ENCODE results near the gene TOR2A.
A peak's percentile ranks its signal among the peaks of the same experiment; 100 is the strongest.

The TOR2A gene

GRCh38 chr9:127779136-127779981, 44.3 kb upstream of the TOR2A start:
- Histone ChIP-seq H2BK5ac (ENCODE audit: low read length) (no peak overlapping the region), H2BK120ac (ENCODE audit: low read depth, low read length) (no peak overlapping the region), H3K4me1 (ENCODE audit: control insufficient read depth, low read depth, low read length) (no peaks in the 10 kb centered on the region), H3K4me3 (ENCODE audit: low read length) (no peak overlapping the region), H3K79me1 (ENCODE audit: low read length) (no peaks in the 10 kb centered on the region), H3K27ac (ENCODE audit: low read depth, low read length) (no peak overlapping the region), H3K79me2 (ENCODE audit: control insufficient read depth, insufficient read depth, low read length) (no peaks in the 10 kb centered on the region), H3K4me2 (ENCODE audit: low read length) (no peak overlapping the region), H4K8ac (ENCODE audit: low read depth, low read length) (no peak overlapping the region), H3K9ac (ENCODE audit: low read length) (no peak overlapping the region), H2AK5ac (ENCODE audit: low read length) (no peak overlapping the region), H3K36me3 (ENCODE audit: control insufficient read depth, insufficient read depth, low read length) (no peaks in the 10 kb centered on the region), H3K27me3 (ENCODE audit: insufficient read depth, low read length, poor library complexity) (no peaks in the 10 kb centered on the region), H3K23ac (ENCODE audit: low read length) (no peak overlapping the region), H3K4ac (ENCODE audit: low read depth, low read length) (no peak overlapping the region), H3K18ac (ENCODE audit: low read length) (no peak overlapping the region), H4K5ac (ENCODE audit: low read length) (no peak overlapping the region), H2BK15ac (replicated peaks; ENCODE audit: low read depth) (no peak overlapping the region), H3K56ac (ENCODE audit: low read length) (no peak overlapping the region)
- WGBS (ENCODE audit: extremely low coverage, insufficient coverage, low lambda C conversion rate), result no CpG with 5 or more reads among the region's 17 CpGs
- no peak for DNase-seq

DNA sequence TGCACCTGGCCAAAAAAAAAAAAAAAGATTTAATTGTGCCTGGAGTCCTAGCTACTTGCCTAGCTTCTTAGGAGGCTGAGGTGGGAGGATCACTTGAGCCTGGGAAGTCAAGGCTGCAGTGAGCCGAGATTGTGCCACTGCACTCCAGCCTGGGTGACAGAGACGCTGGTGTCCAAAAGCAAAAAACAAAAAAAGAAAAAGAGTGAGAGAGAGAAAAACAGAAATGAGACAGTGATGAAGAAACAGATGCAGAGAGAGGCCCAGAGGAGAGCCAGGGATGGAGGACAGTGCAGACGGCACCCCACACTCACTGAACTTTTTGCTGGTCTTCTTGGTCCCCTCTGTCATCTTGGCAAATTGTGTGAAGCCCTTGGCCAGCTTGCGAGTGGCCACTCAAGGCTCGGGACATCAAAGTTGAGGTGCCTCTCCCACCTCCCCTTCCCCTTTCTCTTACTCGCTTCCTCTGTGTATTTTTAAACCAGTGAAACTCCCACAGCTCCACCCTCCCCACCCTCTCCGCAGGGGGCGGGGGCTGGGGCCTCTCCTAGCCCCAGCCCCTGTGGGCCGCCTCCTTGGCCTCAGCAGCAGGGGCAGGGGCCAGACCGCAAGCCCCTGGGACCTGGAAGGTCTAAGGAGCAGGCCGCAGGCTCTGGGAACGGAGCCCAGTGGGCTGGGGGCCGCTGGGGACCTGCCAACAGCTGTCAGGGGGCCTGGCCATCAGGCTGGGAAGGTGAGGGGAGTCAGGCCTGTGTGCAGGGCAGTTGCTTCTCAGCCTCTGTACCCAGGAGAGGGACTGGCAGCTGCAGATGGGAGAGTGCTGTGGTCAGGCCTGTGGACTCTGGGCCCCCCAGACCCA, 43.4 kb upstream of the TOR2A start, which contains the start of gene SH2D3C:
Gene SH2D3C, minus strand, starts transcription at position 387 of the 856 bp plus-strand sequence. Its CDS starts 39 bp downstream, at position 348.
- H3K4ac ChIP-seq (ENCODE audit: low read depth, low read length), result no peak within 1 kb of the TSS
- no CpG with 5 or more reads among the region's 13 CpGs for WGBS (ENCODE audit: extremely low coverage, insufficient coverage, low lambda C conversion rate)
- H3K9ac ChIP-seq (ENCODE audit: low read length), result no peak within 1 kb of the TSS
- H3K27me3 ChIP-seq (ENCODE audit: insufficient read depth, low read length, poor library complexity), result no peaks in the 10 kb centered on the region
- H3K4me3 ChIP-seq (ENCODE audit: low read length), result no peak within 1 kb of the TSS
- H3K79me2 ChIP-seq (ENCODE audit: control insufficient read depth, insufficient read depth, low read length), result no peaks in the 10 kb centered on the region
- no peak within 1 kb of the TSS for H2BK15ac ChIP-seq (replicated peaks; ENCODE audit: low read depth)
- H4K8ac ChIP-seq (ENCODE audit: low read depth, low read length), result no peak within 1 kb of the TSS
- H3K56ac ChIP-seq (ENCODE audit: low read length), result no peak within 1 kb of the TSS
- H3K23ac ChIP-seq (ENCODE audit: low read length), result no peak within 1 kb of the TSS
- no peak within 1 kb of the TSS for H2AK5ac ChIP-seq (ENCODE audit: low read length)
- no peak within 1 kb of the TSS for H2BK120ac ChIP-seq (ENCODE audit: low read depth, low read length)
- no peak for DNase-seq
- no peak within 1 kb of the TSS for H3K27ac ChIP-seq (ENCODE audit: low read depth, low read length)
- H2BK5ac ChIP-seq (ENCODE audit: low read length), result no peak within 1 kb of the TSS
- H3K18ac ChIP-seq (ENCODE audit: low read length), result no peak within 1 kb of the TSS
- no peaks in the 10 kb centered on the region for H3K79me1 ChIP-seq (ENCODE audit: low read length)
- no peaks in the 10 kb centered on the region for H3K4me1 ChIP-seq (ENCODE audit: control insufficient read depth, low read depth, low read length)
- no peak within 1 kb of the TSS for H4K5ac ChIP-seq (ENCODE audit: low read length)
- H3K36me3 ChIP-seq (ENCODE audit: control insufficient read depth, insufficient read depth, low read length), result no peaks in the 10 kb centered on the region
- H3K4me2 ChIP-seq (ENCODE audit: low read length), result no peak within 1 kb of the TSS

DNA sequence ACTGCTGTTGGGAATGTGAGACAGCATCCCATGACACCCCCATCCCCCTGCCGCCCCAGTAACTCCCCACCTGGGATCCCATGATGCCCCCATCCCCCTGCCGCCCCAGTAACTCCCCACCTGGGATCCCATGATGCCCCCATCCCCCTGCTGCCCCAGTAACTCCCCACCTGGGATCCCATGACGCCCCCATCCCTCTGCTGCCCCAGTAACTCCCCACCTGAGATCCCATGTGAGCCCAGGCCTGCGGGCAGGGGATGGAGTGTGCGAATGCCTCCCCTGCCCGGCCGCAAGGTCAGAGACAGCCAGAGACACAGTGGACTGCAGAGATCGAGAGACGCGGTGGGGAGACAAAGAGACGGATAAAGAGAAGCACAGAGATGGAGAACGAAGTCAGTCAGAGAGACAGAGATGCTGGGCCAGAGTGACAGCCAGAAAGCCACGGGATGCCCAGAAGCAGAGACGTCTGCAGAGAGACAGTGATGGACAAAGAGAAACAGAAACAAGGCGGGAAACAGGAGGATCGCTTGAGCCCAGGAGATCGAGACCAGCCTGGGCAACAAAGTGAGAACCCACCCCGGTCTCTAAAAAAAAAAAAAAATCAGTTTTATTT, 42.4 kb upstream of the TOR2A start:
- Histone ChIP-seq H2AK5ac (ENCODE audit: low read length) (no peak overlapping the region), H3K27me3 (ENCODE audit: insufficient read depth, low read length, poor library complexity) (no peaks in the 10 kb centered on the region), H3K56ac (ENCODE audit: low read length) (no peak overlapping the region), H4K5ac (ENCODE audit: low read length) (no peak overlapping the region), H4K8ac (ENCODE audit: low read depth, low read length) (no peak overlapping the region), H3K23ac (ENCODE audit: low read length) (no peak overlapping the region), H3K4me2 (ENCODE audit: low read length) (no peak overlapping the region), H3K79me1 (ENCODE audit: low read length) (no peaks in the 10 kb centered on the region), H3K9ac (ENCODE audit: low read length) (no peak overlapping the region), H2BK120ac (ENCODE audit: low read depth, low read length) (no peak overlapping the region), H3K27ac (ENCODE audit: low read depth, low read length) (no peak overlapping the region), H3K4ac (ENCODE audit: low read depth, low read length) (no peak overlapping the region), H2BK5ac (ENCODE audit: low read length) (no peak overlapping the region), H3K36me3 (ENCODE audit: control insufficient read depth, insufficient read depth, low read length) (no peaks in the 10 kb centered on the region), H3K18ac (ENCODE audit: low read length) (no peak overlapping the region), H3K4me1 (ENCODE audit: control insufficient read depth, low read depth, low read length) (no peaks in the 10 kb centered on the region), H3K79me2 (ENCODE audit: control insufficient read depth, insufficient read depth, low read length) (no peaks in the 10 kb centered on the region), H2BK15ac (replicated peaks; ENCODE audit: low read depth) (no peak overlapping the region), H3K4me3 (ENCODE audit: low read length) (no peak overlapping the region)
- DNase-seq, result no peak
- no CpG with 5 or more reads among the region's 18 CpGs for WGBS (ENCODE audit: extremely low coverage, insufficient coverage, low lambda C conversion rate)

DNA sequence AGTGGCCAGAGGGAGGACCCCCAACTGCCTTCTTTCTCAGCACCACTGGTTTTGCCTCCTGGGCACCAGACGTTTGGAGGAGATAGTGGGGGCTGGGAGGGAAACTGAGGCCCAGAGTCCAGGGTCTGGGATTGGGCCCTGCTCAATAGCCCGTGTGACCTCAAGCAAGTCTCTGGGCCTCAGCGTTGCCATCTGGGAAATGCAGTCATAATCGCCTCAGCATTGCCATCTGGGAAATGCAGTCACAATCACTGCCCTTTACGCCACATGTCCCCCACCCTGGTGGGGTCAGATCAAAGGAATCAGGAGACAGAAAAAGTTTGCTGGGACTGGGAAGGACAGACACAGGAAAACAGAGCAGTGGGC, 41.8 kb upstream of the TOR2A start:
- H3K4me1 ChIP-seq (ENCODE audit: control insufficient read depth, low read depth, low read length), result no peaks in the 10 kb centered on the region
- no peaks in the 10 kb centered on the region for H3K79me2 ChIP-seq (ENCODE audit: control insufficient read depth, insufficient read depth, low read length)
- no peaks in the 10 kb centered on the region for H3K27me3 ChIP-seq (ENCODE audit: insufficient read depth, low read length, poor library complexity)
- peak overlapping the region; percentile 40 for H4K8ac ChIP-seq (ENCODE audit: low read depth, low read length)
- no peak overlapping the region for H3K4me2 ChIP-seq (ENCODE audit: low read length)
- no peak overlapping the region for H3K56ac ChIP-seq (ENCODE audit: low read length)
- no CpG with 5 or more reads among the region's 5 CpGs for WGBS (ENCODE audit: extremely low coverage, insufficient coverage, low lambda C conversion rate)
- H4K5ac ChIP-seq (ENCODE audit: low read length), result no peak overlapping the region
- H2BK15ac ChIP-seq (replicated peaks; ENCODE audit: low read depth), result no peak overlapping the region
- no peaks in the 10 kb centered on the region for H3K79me1 ChIP-seq (ENCODE audit: low read length)
- no peak overlapping the region for H2BK120ac ChIP-seq (ENCODE audit: low read depth, low read length)
- H3K27ac ChIP-seq (ENCODE audit: low read depth, low read length), result no peak overlapping the region
- no peak overlapping the region for H2BK5ac ChIP-seq (ENCODE audit: low read length)
- no peak overlapping the region for H3K9ac ChIP-seq (ENCODE audit: low read length)
- no peak for DNase-seq
- H3K18ac ChIP-seq (ENCODE audit: low read length), result no peak overlapping the region
- H3K4ac ChIP-seq (ENCODE audit: low read depth, low read length), result no peak overlapping the region
- no peaks in the 10 kb centered on the region for H3K36me3 ChIP-seq (ENCODE audit: control insufficient read depth, insufficient read depth, low read length)
- no peak overlapping the region for H3K23ac ChIP-seq (ENCODE audit: low read length)
- no peak overlapping the region for H2AK5ac ChIP-seq (ENCODE audit: low read length)
- H3K4me3 ChIP-seq (ENCODE audit: low read length), result no peak overlapping the region

GRCh38 chr9:127776195-127776923, 41.3 kb upstream of the TOR2A start:
- H3K4ac ChIP-seq (ENCODE audit: low read depth, low read length), result no peak overlapping the region
- H2BK5ac ChIP-seq (ENCODE audit: low read length), result no peak overlapping the region

More at GRCh38 chr9:127776195-127776923, 41.3 kb upstream of the TOR2A start:
- no peaks in the 10 kb centered on the region for H3K79me1 ChIP-seq (ENCODE audit: low read length)
- H3K23ac ChIP-seq (ENCODE audit: low read length), result no peak overlapping the region
- H2AK5ac ChIP-seq (ENCODE audit: low read length), result no peak overlapping the region
- H4K5ac ChIP-seq (ENCODE audit: low read length), result no peak overlapping the region
- H2BK15ac ChIP-seq (replicated peaks; ENCODE audit: low read depth), result no peak overlapping the region
- H3K56ac ChIP-seq (ENCODE audit: low read length), result peak overlapping the region; percentile 17
- no peak overlapping the region for H3K4me3 ChIP-seq (ENCODE audit: low read length)
- WGBS (ENCODE audit: extremely low coverage, insufficient coverage, low lambda C conversion rate), result no CpG with 5 or more reads among the region's 15 CpGs
- no peak overlapping the region for H3K9ac ChIP-seq (ENCODE audit: low read length)
- H3K4me2 ChIP-seq (ENCODE audit: low read length), result no peak overlapping the region
- H3K4me1 ChIP-seq (ENCODE audit: control insufficient read depth, low read depth, low read length), result peaks cover 2% of the 10 kb centered on the region
- H3K18ac ChIP-seq (ENCODE audit: low read length), result no peak overlapping the region
- H4K8ac ChIP-seq (ENCODE audit: low read depth, low read length), result peak overlapping the region; percentile 40
- H3K27ac ChIP-seq (ENCODE audit: low read depth, low read length), result no peak overlapping the region
- H3K79me2 ChIP-seq (ENCODE audit: control insufficient read depth, insufficient read depth, low read length), result no peaks in the 10 kb centered on the region
- DNase-seq, result peak; percentile 70
- H3K36me3 ChIP-seq (ENCODE audit: control insufficient read depth, insufficient read depth, low read length), result no peaks in the 10 kb centered on the region
- H2BK120ac ChIP-seq (ENCODE audit: low read depth, low read length), result no peak overlapping the region
- H3K27me3 ChIP-seq (ENCODE audit: insufficient read depth, low read length, poor library complexity), result no peaks in the 10 kb centered on the region
